Fibroblast of lung (primary cell): ENCODE measurements around the gene SLC6A7.

Experiments
- CTCF ChIP-seq, 2 donors: IDR thresholded peaks in 1 of 2; conservative IDR thresholded peaks in 1 of 2; 1 replicate in 1 of 2; 2 replicates in 1 of 2; pipeline ENCODE4 v1.5.1; 2011 to 2012; ENCODE audit warnings: low read length in 2 of 2, control low read depth in 1 of 2, inconsistent platforms in 1 of 2, low read depth in 1 of 2, mild to moderate bottlenecking in 1 of 2
- EZH2 ChIP-seq: IDR thresholded peaks from 2 replicates; pipeline ENCODE4 v1.5.1; 2012; ENCODE audit warnings: low read length, control low read depth, mild to moderate bottlenecking; ENCODE audit errors: missing control alignments

- no peak for TF ChIP-seq CTCF (conservative IDR thresholded peaks at IDR 0.05 in 1 of 2, IDR thresholded peaks at IDR 0.05 in 1 of 2; ENCODE audit: low read depth in 1 of 2, low read length in 2 of 2)
- no peak for TF ChIP-seq EZH2
Observed at GRCh38 chr5:150243590-150243989, 53.7 kb downstream of the SLC6A7 start.
